Left lung (tissue), 10 donors: ENCODE measurements around the gene TPCN1. TPM values are rescaled to one million over a fixed set of nuclear protein-coding genes. Genes with fewer than 3 reads are reported as not detected.

Experiments used
- ATAC-seq: fragments of 200-7000 bp; cut with Tn5 transposase; one replicate; pipeline ENCODE4 v1.9.1; 2020; ENCODE audit warnings: moderate library complexity
- DNase-seq, 4 donors: peaks; one replicate each; pipeline ENCODE4 v3.0.0-alpha.2; 2013 to 2020
- H3K27ac ChIP-seq, 2 donors: fragments of 200-600 bp; sonication (generic) in 1 of 2; one replicate each; pipeline versions ENCODE4 v1.5.0 to v1.8.0; 2020 to 2021
- H3K27me3 ChIP-seq, 2 donors: fragments of 200-600 bp; sonication (generic) in 1 of 2; one replicate each; pipeline versions ENCODE4 v1.5.0 to v1.8.0; 2020 to 2021
- H3K36me3 ChIP-seq, 2 donors: fragments of 200-600 bp; sonication (generic) in 1 of 2; one replicate each; pipeline versions ENCODE4 v1.5.0 to v1.8.0; 2020 to 2021
- H3K4me1 ChIP-seq, 2 donors: fragments of 200-600 bp; one replicate each; pipeline ENCODE4 v1.8.0; 2021
- H3K4me3 ChIP-seq, 2 donors: fragments of 200-600 bp; sonication (generic) in 1 of 2; one replicate each; pipeline versions ENCODE4 v1.5.0 to v1.8.0; 2020 to 2021; ENCODE audit warnings: mild to moderate bottlenecking in 1 of 2
- H3K9me3 ChIP-seq, 2 donors: fragments of 200-600 bp; sonication (generic) in 1 of 2; one replicate each; pipeline versions ENCODE4 v1.5.0 to v1.8.0; 2020 to 2021
- CTCF ChIP-seq, 2 donors: fragments of 200-600 bp; sonication (generic) in 1 of 2; IDR thresholded peaks; one replicate each; pipeline versions ENCODE4 v1.5.0 to v1.8.0; 2021; ENCODE audit warnings: antibody characterized with exemption in 2 of 2
- intact Hi-C, 2 donors: fragments of 100-400 bp; cut with DNase I; formaldehyde crosslinking; loops; one replicate each; pipeline versions ENCODE4 v1.11.2 to v1.14.2; 2022
- polyA plus RNA-seq, 6 donors: library from polyadenylated mRNA; unstranded; fragments of 120-200 nt; gene quantifications; one replicate each; pipeline ENCODE4 v1.2.1, GENCODE V29; 2013; ENCODE audit not compliant: insufficient read length in 6 of 6
- total RNA-seq, 2 donors: library from RNA; stranded (reverse); fragmentation: NEBNext Ultra II Directional; extraction: Animal tissue kit (Norgen Biotek cat#: 25700); gene quantifications; one replicate each; pipeline ENCODE4 v1.2.1, GENCODE V29; 2021
- donor health status: DM: no; HTN: yes; CAD: no.
- donor health status: DM: no; HTN: no; CAD: no.

TPCN1 gene
- total and polyA plus RNA-seq, 8 donors = 24.7 to 54.1 (median 34.8) TPM

GRCh38 chr12:113253532-113254285 is 32.4 kb downstream of the TPCN1 start:
- no peak for DNase-seq
- Histone ChIP-seq H3K36me3 (peaks cover 0 to 13% of the 10 kb centered on the region in 2 donors), H3K4me1 (no peaks in the 10 kb centered on the region), H3K9me3 (peaks cover 0 to 7% of the 10 kb centered on the region in 2 donors), H3K27me3 (no peaks in the 10 kb centered on the region), H3K4me3 (no peak overlapping the region), H3K27ac (no peak overlapping the region)
- ATAC-seq = peak; percentile 23
- intact Hi-C loops = no loop called here
- TF ChIP-seq CTCF (IDR thresholded peaks at IDR 0.05) = no peak

GRCh38 chr12:113254298-113254697 is 33.0 kb downstream of the TPCN1 start:
- H3K4me3 ChIP-seq = no peak overlapping the region
- ATAC-seq (no peak), DNase-seq (no peak)
- TF ChIP-seq CTCF (IDR thresholded peaks at IDR 0.05) = no peak
- H3K9me3 ChIP-seq = peaks cover 0 to 7% of the 10 kb centered on the region in 2 donors
- H3K27ac ChIP-seq = no peak overlapping the region
- peaks cover 3 to 5% of the 10 kb centered on the region in 2 donors for H3K4me1 ChIP-seq
- intact Hi-C loops = no loop called here
- peaks cover 0 to 10% of the 10 kb centered on the region in 2 donors for H3K36me3 ChIP-seq
- no peaks in the 10 kb centered on the region for H3K27me3 ChIP-seq

- H3K4me1 ChIP-seq = peaks cover 10 to 38% of the 10 kb centered on the region in 2 donors
- no peak overlapping the region for H3K27ac ChIP-seq
- no peak for TF ChIP-seq CTCF (IDR thresholded peaks at IDR 0.05)
Observed at GRCh38 chr12:113257564-113257963, 36.3 kb downstream of the TPCN1 start.

GRCh38 chr12:113260127-113260526 is 38.9 kb downstream of the TPCN1 start:
- ATAC-seq (no peak), DNase-seq (peak in 1 of 4 donors; percentile 10)
- TF ChIP-seq CTCF (IDR thresholded peaks at IDR 0.05) = no peak
- H3K27ac ChIP-seq = peak overlapping the region in 1 of 2 donors; percentile 57
- H3K27me3 ChIP-seq = no peaks in the 10 kb centered on the region
- H3K4me3 ChIP-seq = no peak overlapping the region
- H3K4me1 ChIP-seq = peaks cover 10 to 41% of the 10 kb centered on the region in 2 donors
- intact Hi-C loops = no loop called here
- no peaks in the 10 kb centered on the region for H3K9me3 ChIP-seq
- H3K36me3 ChIP-seq = peaks cover 0 to 3% of the 10 kb centered on the region in 2 donors

More at GRCh38 chr12:113257564-113257963, 36.3 kb downstream of the TPCN1 start:
- intact Hi-C loops = no loop called here
- DNase-seq = no peak
- Histone ChIP-seq H3K27me3 (no peaks in the 10 kb centered on the region), H3K4me3 (no peak overlapping the region), H3K9me3 (peaks cover 0 to 7% of the 10 kb centered on the region in 2 donors), H3K36me3 (peaks cover 0 to under 1% of the 10 kb centered on the region in 2 donors)
- ATAC-seq = no peak

- H3K27me3 ChIP-seq = no peaks in the 10 kb centered on the region
- peaks cover 0 to 5% of the 10 kb centered on the region in 2 donors for H3K36me3 ChIP-seq
- H3K4me3 ChIP-seq = no peak overlapping the region
- DNase-seq (peak in 1 of 4 donors; percentile 14), ATAC-seq (no peak)
- H3K27ac ChIP-seq = peak overlapping the region in 1 of 2 donors; percentile 57
- intact Hi-C loops = no loop called here
- H3K4me1 ChIP-seq = peaks cover 10 to 41% of the 10 kb centered on the region in 2 donors
- no peaks in the 10 kb centered on the region for H3K9me3 ChIP-seq
- TF ChIP-seq CTCF (IDR thresholded peaks at IDR 0.05) = no peak
Observed at GRCh38 chr12:113260636-113261300, 39.5 kb downstream of the TPCN1 start.
